Hepatocyte (in vitro differentiated cells): ENCODE measurements around the gene NBR1. TPM values are rescaled to one million over a fixed set of nuclear protein-coding genes. Genes with fewer than 3 reads are reported as not detected.
"Not testable (repeated sequence)": the region's sequence is repeated elsewhere in the genome, so short reads cannot be mapped to it uniquely, and the experiment has no call there.

Source experiments
- DNase-seq: peaks from one replicate; pipeline ENCODE4 v3.0.0-alpha.2; 2016; ENCODE audit warnings: low spot score
- H2AFZ ChIP-seq: fragments of 200-600 bp; sonication (generic); 2 replicates; pipeline ENCODE4 v1.6.0; 2016; ENCODE audit warnings: antibody characterized with exemption, mild to moderate bottlenecking
- H3K27ac ChIP-seq: fragments of 200-600 bp; sonication (generic); 2 replicates; pipeline ENCODE4 v1.5.1; 2016; ENCODE audit warnings: mild to moderate bottlenecking
- H3K27me3 ChIP-seq: fragments of 200-600 bp; sonication (generic); 2 replicates; pipeline ENCODE4 v1.6.1; 2016
- H3K36me3 ChIP-seq: fragments of 200-600 bp; sonication (generic); replicated peaks from 2 replicates; pipeline ENCODE4 v1.5.1; 2016; ENCODE audit warnings: low read depth; ENCODE audit not compliant: insufficient read depth
- H3K4me1 ChIP-seq: fragments of 200-600 bp; sonication (generic); 2 replicates; pipeline ENCODE4 v1.5.1; 2016; ENCODE audit warnings: mild to moderate bottlenecking, moderate library complexity; ENCODE audit not compliant: insufficient read depth
- H3K4me2 ChIP-seq: fragments of 200-600 bp; sonication (generic); 2 replicates; pipeline ENCODE4 v1.6.0; 2016
- H3K4me3 ChIP-seq: fragments of 200-600 bp; sonication (generic); 2 replicates; pipeline ENCODE4 v1.5.1; 2016; ENCODE audit warnings: mild to moderate bottlenecking
- H3K79me2 ChIP-seq: fragments of 200-600 bp; sonication (generic); 2 replicates; pipeline ENCODE4 v1.6.0; 2017; ENCODE audit warnings: mild to moderate bottlenecking
- H3K9me2 ChIP-seq: fragments of 200-600 bp; sonication (generic); replicated peaks from 2 replicates; pipeline ENCODE4 v1.6.0; 2017; ENCODE audit warnings: mild to moderate bottlenecking; ENCODE audit not compliant: insufficient read depth
- H3K9me3 ChIP-seq: fragments of 200-600 bp; sonication (generic); 2 replicates; pipeline ENCODE4 v1.5.1; 2016; ENCODE audit warnings: low read depth, mild to moderate bottlenecking
- H4K20me1 ChIP-seq: fragments of 200-600 bp; sonication (generic); 2 replicates; pipeline ENCODE4 v1.6.0; 2016; ENCODE audit warnings: mild to moderate bottlenecking; ENCODE audit not compliant: insufficient read depth, poor library complexity, severe bottlenecking
- CTCF ChIP-seq: fragments of 200-600 bp; sonication (generic); IDR thresholded peaks from 2 replicates; pipeline ENCODE4 v1.5.1; 2016; ENCODE audit warnings: antibody characterized with exemption, mild to moderate bottlenecking; ENCODE audit not compliant: poor library complexity
- EZH2 ChIP-seq: fragments of 200-600 bp; sonication (generic); IDR thresholded peaks from 2 replicates; pipeline ENCODE4 v1.6.1; 2016; ENCODE audit warnings: antibody characterized with exemption, mild to moderate bottlenecking, borderline replicate concordance
- EZH2phosphoT487 ChIP-seq: fragments of 200-600 bp; sonication (generic); IDR thresholded peaks from one replicate; pipeline ENCODE4 v1.6.1; 2018; ENCODE audit warnings: antibody characterized with exemption, mild to moderate bottlenecking, low read depth, moderate library complexity; ENCODE audit not compliant: unreplicated experiment, severe bottlenecking
- WGBS: methylation state at CpG from one replicate; pipeline ENCODE4 v1.1.6; 2016; ENCODE audit warnings: low lambda C conversion rate; ENCODE audit errors: missing lambda C conversion rate; 5-methylcytosine and 5-hydroxymethylcytosine counted together
- polyA plus RNA-seq: library from polyadenylated mRNA; unstranded; fragments of >200 nt; fragmentation: Nextera tagmentation; extraction: Ambion mirVana; gene quantifications from 2 replicates; pipeline ENCODE4 v1.2.1, GENCODE V29; 2016
- total RNA-seq: library from RNA; depleted of rRNA; stranded (reverse); fragments of >200 nt; gene quantifications from 2 replicates; pipeline ENCODE4 v1.2.3, GENCODE V29; 2014

Gene NBR1
- total and polyA plus RNA-seq, 2 experiments from 2014 or later = 37.7 to 82.4 TPM

- Histone ChIP-seq H3K36me3 (no peaks in the 10 kb centered on the region), H3K27me3 (no peaks in the 10 kb centered on the region), H3K27ac (no peak overlapping the region), H3K9me2 (no peaks in the 10 kb centered on the region), H3K4me3 (no peak overlapping the region), H3K79me2 (peaks cover 3% of the 10 kb centered on the region), H2AFZ (no peak overlapping the region), H3K4me2 (no peak overlapping the region), H3K9me3 (no peaks in the 10 kb centered on the region), H4K20me1 (no peaks in the 10 kb centered on the region), H3K4me1 (no peaks in the 10 kb centered on the region)
- WGBS = 94% methylated on average over 25 of the region's 25 CpGs
- DNase-seq = no peak
- TF ChIP-seq CTCF = no peak
- no peak for TF ChIP-seq EZH2phosphoT487
- no peak for TF ChIP-seq EZH2
Measured at GRCh38 chr17:43134774-43135453, 36.1 kb upstream of the NBR1 start.

GRCh38 chr17:43135454-43135819 lies 35.6 kb upstream of the NBR1 start:
- Histone ChIP-seq H3K36me3 (no peaks in the 10 kb centered on the region), H3K4me3 (no peak overlapping the region), H3K79me2 (no peaks in the 10 kb centered on the region), H3K27me3 (no peaks in the 10 kb centered on the region), H3K27ac (no peak overlapping the region), H2AFZ (no peak overlapping the region), H3K4me1 (no peaks in the 10 kb centered on the region), H3K9me3 (no peaks in the 10 kb centered on the region), H3K9me2 (no peaks in the 10 kb centered on the region), H3K4me2 (no peak overlapping the region), H4K20me1 (no peaks in the 10 kb centered on the region)
- DNase-seq = no peak
- WGBS = 98% methylated on average over 19 of the region's 19 CpGs
- no peak for TF ChIP-seq CTCF
- TF ChIP-seq EZH2phosphoT487 = no peak
- TF ChIP-seq EZH2 = no peak

- H2AFZ ChIP-seq, H3K4me2 ChIP-seq, DNase-seq, H3K27me3 ChIP-seq, H4K20me1 ChIP-seq, H3K4me1 ChIP-seq, H3K79me2 ChIP-seq, H3K9me2 ChIP-seq, H3K36me3 ChIP-seq, H3K9me3 ChIP-seq, H3K4me3 ChIP-seq, H3K27ac ChIP-seq: not testable (repeated sequence)
- 98% methylated on average over 3 of the region's 3 CpGs for WGBS
Measured at GRCh38 chr17:43136574-43136973, 34.4 kb upstream of the NBR1 start.

- H3K4me2 ChIP-seq, H3K4me1 ChIP-seq, H3K27me3 ChIP-seq, H3K9me3 ChIP-seq, H3K9me2 ChIP-seq, H2AFZ ChIP-seq, H3K4me3 ChIP-seq, H3K27ac ChIP-seq, H3K36me3 ChIP-seq, H4K20me1 ChIP-seq, DNase-seq, H3K79me2 ChIP-seq: not testable (repeated sequence)
- WGBS = 89% methylated on average over 4 of the region's 4 CpGs
Measured at GRCh38 chr17:43138531-43138930, 32.5 kb upstream of the NBR1 start.
